Testis (tissue), 3 donors: ENCODE results near the gene VIL1. TPM values are rescaled to one million over a fixed set of nuclear protein-coding genes. Genes with fewer than 3 reads are reported as not detected.

Experiments used
- DNase-seq: peaks from one replicate; pipeline ENCODE4 v3.0.0-alpha.2; 2019
- H3K27ac ChIP-seq, 2 donors: fragments of 200-600 bp; sonication (generic); one replicate each; pipeline ENCODE4 v1.5.1; 2019
- H3K27me3 ChIP-seq: fragments of 200-600 bp; sonication (generic); one replicate; pipeline ENCODE4 v1.5.1; 2019
- H3K36me3 ChIP-seq: fragments of 200-600 bp; sonication (generic); one replicate; pipeline ENCODE4 v1.5.1; 2017; ENCODE audit warnings: low read depth; ENCODE audit errors: missing control alignments
- H3K4me1 ChIP-seq: fragments of 200-600 bp; sonication (generic); one replicate; pipeline ENCODE4 v1.5.1; 2019
- H3K4me3 ChIP-seq, 2 donors: fragments of 200-600 bp; sonication (generic); one replicate each; pipeline ENCODE4 v1.5.1; 2017 to 2019
- H3K9me3 ChIP-seq: fragments of 200-600 bp; sonication (generic); one replicate; pipeline ENCODE4 v1.5.1; 2017
- POLR2A ChIP-seq: fragments of 450-650 bp; IDR thresholded peaks from one replicate; pipeline ENCODE4 v1.6.1; 2017; ENCODE audit warnings: antibody characterized with exemption, mild to moderate bottlenecking, moderate library complexity
- WGBS, 2 donors: methylation state at CpG; one replicate each; pipeline ENCODE4 v1.1.5; 2018; 5-methylcytosine and 5-hydroxymethylcytosine counted together
- intact Hi-C: fragments of 100-400 bp; cut with DNase I; formaldehyde crosslinking; loops from one replicate; pipeline ENCODE4 v1.15.1; 2023; ENCODE audit warnings: low total_unique reads
- polyA plus RNA-seq: library from polyadenylated mRNA; stranded (reverse); fragments of 350-450 nt; fragmentation: Illumina TruSeq; extraction: RNeasy Lipid Tissue Mini Kit (QIAGEN cat#74804); gene quantifications from one replicate; pipeline ENCODE4 v1.2.3, GENCODE V29; 2014; ENCODE audit warnings: low read depth, low replicate concordance; ENCODE audit not compliant: insufficient read depth
- total RNA-seq, 2 donors: library from RNA; depleted of rRNA; stranded (reverse); fragments of >200 nt; gene quantifications; one replicate each; pipeline ENCODE4 v1.2.3, GENCODE V29; 2016
- TF ChIP-seq, protein P1 (sequence below), 3 experiments: fragments of 450-650 bp in 2 of 3; fragments of 200-600 bp in 1 of 3; sonication (generic) in 1 of 3; IDR thresholded peaks; one replicate each; pipeline ENCODE4 v1.5.1; 2016 to 2019; ENCODE audit warnings: antibody characterized with exemption in 3 of 3, mild to moderate bottlenecking in 2 of 3, moderate library complexity in 1 of 3

Gene VIL1
- total and polyA plus RNA-seq, 3 donors from 2014 or later, result 0.50 to 1.6 (median 0.71) TPM

DNA sequence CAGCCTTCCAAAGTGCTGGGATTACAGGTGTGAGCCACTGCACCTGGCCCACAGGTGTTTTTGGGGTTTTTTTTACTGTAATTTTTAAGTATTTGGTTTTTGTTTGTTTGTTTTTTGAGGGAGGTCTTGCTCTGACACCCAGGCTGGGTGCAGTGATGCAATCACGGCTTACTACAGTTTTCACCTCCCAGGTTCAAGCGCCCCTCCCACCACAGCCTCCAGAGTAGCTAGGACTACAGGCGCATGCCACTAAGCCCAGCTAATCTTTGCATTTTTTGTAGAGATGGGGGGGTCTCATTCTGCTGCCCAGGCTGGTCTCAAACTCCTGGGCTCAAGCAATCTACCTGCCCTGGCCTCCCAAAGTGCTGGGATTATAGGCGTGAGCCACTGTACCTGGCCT lies 44.1 kb upstream of the VIL1 start:
- Histone ChIP-seq H3K9me3 (no peaks in the 10 kb centered on the region), H3K4me3 (no peak overlapping the region), H3K27me3 (no peaks in the 10 kb centered on the region), H3K27ac (no peak overlapping the region), H3K4me1 (no peaks in the 10 kb centered on the region), H3K36me3 (no peaks in the 10 kb centered on the region)
- 78 to 85% methylated on average over 4 of the region's 4 CpGs for WGBS, 2 donors
- TF ChIP-seq, protein P1, sequence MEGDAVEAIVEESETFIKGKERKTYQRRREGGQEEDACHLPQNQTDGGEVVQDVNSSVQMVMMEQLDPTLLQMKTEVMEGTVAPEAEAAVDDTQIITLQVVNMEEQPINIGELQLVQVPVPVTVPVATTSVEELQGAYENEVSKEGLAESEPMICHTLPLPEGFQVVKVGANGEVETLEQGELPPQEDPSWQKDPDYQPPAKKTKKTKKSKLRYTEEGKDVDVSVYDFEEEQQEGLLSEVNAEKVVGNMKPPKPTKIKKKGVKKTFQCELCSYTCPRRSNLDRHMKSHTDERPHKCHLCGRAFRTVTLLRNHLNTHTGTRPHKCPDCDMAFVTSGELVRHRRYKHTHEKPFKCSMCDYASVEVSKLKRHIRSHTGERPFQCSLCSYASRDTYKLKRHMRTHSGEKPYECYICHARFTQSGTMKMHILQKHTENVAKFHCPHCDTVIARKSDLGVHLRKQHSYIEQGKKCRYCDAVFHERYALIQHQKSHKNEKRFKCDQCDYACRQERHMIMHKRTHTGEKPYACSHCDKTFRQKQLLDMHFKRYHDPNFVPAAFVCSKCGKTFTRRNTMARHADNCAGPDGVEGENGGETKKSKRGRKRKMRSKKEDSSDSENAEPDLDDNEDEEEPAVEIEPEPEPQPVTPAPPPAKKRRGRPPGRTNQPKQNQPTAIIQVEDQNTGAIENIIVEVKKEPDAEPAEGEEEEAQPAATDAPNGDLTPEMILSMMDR (IDR thresholded peaks at IDR 0.05), result no peak
- TF ChIP-seq POLR2A, result no peak
- intact Hi-C loops, result no loop called here
- no peak for DNase-seq

DNA sequence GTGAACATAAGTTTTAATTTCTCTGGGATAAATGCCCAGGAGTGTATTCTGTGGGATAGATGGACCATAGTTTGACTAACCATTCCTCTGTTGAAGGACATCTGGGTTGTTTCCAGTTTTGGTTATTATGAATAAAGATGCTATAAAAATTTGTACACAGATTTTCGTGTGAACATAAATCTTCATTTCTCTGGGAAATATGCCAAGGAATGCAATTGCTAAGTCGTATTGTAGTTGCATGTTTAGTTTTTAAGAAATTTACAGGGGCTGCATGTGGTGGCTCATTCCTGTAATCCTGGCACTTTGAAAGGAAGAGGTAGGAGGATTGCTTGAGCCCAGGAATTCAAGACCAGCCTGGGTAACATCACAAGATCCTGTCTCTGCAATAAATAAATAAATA lies 43.7 kb upstream of the VIL1 start:
- 27 to 32% methylated on average over 2 of the region's 2 CpGs for WGBS, 2 donors
- no peak for DNase-seq

DNA sequence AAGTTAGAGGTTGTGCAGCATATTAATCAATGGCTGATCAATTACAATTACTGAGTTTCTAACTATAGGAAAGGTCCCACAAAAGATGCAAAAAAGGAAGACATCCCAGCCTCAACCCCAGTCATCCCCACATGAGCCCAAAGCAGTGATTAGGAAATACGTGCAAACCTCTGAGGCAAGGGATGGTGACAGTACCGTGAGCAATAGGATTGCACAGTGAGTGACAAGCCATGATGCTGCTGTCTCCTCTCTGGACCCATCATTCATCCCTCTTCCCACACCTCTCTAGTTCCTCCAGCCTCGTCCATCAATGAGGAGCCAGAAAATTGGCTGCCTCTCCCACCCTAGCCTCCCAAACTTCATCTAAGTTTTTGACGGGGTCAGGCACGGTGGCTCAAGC lies 40.9 kb upstream of the VIL1 start:
- DNase-seq, result no peak
- Histone ChIP-seq H3K9me3 (no peaks in the 10 kb centered on the region), H3K4me1 (no peaks in the 10 kb centered on the region), H3K4me3 (no peak overlapping the region), H3K27me3 (no peaks in the 10 kb centered on the region), H3K27ac (no peak overlapping the region), H3K36me3 (no peaks in the 10 kb centered on the region)
- intact Hi-C loops, result no loop called here
- TF ChIP-seq, protein P1 (IDR thresholded peaks at IDR 0.05), result no peak
- no peak for TF ChIP-seq POLR2A
- 92 to 96% methylated on average over 5 of the region's 5 CpGs for WGBS, 2 donors

More for the DNA sequence above, 43.7 kb upstream of the VIL1 start:
- Histone ChIP-seq H3K27me3 (no peaks in the 10 kb centered on the region), H3K4me3 (no peak overlapping the region), H3K36me3 (no peaks in the 10 kb centered on the region), H3K4me1 (no peaks in the 10 kb centered on the region), H3K27ac (no peak overlapping the region), H3K9me3 (no peaks in the 10 kb centered on the region)
- intact Hi-C loops, result no loop called here
- TF ChIP-seq POLR2A, result no peak
- TF ChIP-seq, protein P1 (IDR thresholded peaks at IDR 0.05), result no peak

DNA sequence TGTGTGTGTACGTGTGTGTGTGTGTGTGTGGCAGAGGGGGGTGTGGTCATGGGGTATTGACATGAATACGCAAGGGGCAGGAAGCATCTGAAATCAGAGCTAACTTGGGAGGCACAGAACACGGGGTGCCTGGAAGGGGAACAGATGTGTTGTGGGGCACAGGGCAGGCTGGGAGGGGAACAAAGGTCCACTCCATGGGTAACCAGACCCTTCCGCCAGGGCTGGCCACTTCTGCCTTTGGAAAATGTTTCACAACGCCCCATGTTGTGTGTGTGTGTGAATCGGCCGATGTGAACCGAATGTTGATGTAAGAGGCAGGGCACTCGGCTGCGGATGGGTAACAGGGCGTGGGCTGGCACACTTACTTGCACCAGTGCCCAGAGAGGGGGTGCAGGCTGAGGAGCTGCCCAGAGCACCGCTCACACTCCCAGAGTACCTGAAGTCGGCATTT lies 37.0 kb upstream of the VIL1 start, which contains the start of gene SLC11A1:
TSS of gene SLC11A1 (plus strand) at position 358 of the 451 bp plus-strand sequence. CDS start 96 bp downstream, outside the sequence.
- 82 to 92% methylated on average over 13 of the region's 13 CpGs for WGBS, 2 donors
- Histone ChIP-seq H3K27ac (no peak within 1 kb of the TSS), H3K9me3 (no peaks in the 10 kb centered on the region), H3K36me3 (no peaks in the 10 kb centered on the region), H3K4me1 (peaks cover under 1% of the 10 kb centered on the region), H3K4me3 (peak within 1 kb of the TSS in 1 of 2 donors; percentile 7), H3K27me3 (no peaks in the 10 kb centered on the region)
- intact Hi-C loops, result no loop called here
- no peak for TF ChIP-seq POLR2A
- TF ChIP-seq, protein P1 (IDR thresholded peaks at IDR 0.05), result no peak
- peak; percentile 47 for DNase-seq

DNA sequence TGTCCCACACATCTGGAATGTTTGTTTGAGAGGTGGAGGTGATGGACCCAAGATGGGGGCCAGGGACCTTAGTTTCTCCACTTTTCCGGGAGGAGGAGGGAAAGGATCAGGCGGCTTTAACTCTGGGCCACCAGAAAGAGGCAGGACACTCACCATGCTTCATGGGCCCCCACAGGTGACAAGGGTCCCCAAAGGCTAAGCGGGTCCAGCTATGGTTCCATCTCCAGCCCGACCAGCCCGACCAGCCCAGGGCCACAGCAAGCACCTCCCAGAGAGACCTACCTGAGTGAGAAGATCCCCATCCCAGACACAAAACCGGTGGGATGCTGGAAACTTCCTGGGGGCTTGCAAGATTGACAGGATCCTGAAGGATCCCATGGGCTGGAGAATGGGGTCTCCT lies 36.1 kb upstream of the VIL1 start:
- no peaks in the 10 kb centered on the region for H3K27me3 ChIP-seq
- H3K27ac ChIP-seq, result no peak overlapping the region
- H3K4me1 ChIP-seq, result peaks cover 4% of the 10 kb centered on the region
- no peak for DNase-seq
- H3K36me3 ChIP-seq, result no peaks in the 10 kb centered on the region
- peak overlapping the region in 1 of 2 donors; percentile 7 for H3K4me3 ChIP-seq
- TF ChIP-seq, protein P1 (IDR thresholded peaks at IDR 0.05), result no peak
- no peak for TF ChIP-seq POLR2A
- intact Hi-C loops, result no loop called here
- H3K9me3 ChIP-seq, result no peaks in the 10 kb centered on the region
- WGBS, 2 donors, result 93 to 100% methylated on average over 1 to 6 of the region's 6 CpGs
